Activated CD8-positive, alpha-beta T cell treated with anti-CD3 and anti-CD28 coated beads for 36 hours (primary cell): ENCODE measurements around the gene PUS1. TPM values are rescaled to one million over a fixed set of nuclear protein-coding genes. Genes with fewer than 3 reads are reported as not detected.

Experiments
- ATAC-seq: fragments of 200-7000 bp; cut with Tn5 transposase; one replicate; pipeline ENCODE4 v1.10.0; 2021; ENCODE audit warnings: mild to moderate bottlenecking, moderate library complexity
- CTCF ChIA-PET: fragments of 350-600 bp; sonication (Branson Sonifier 250); formaldehyde crosslinking; loops from one replicate; lab custom pipeline; 2021; ENCODE audit warnings: antibody characterized with exemption; lab: Charles Lee
- POLR2A ChIA-PET: fragments of 350-600 bp; sonication (Branson Sonifier 250); formaldehyde crosslinking; loops from one replicate; lab custom pipeline; 2021; ENCODE audit warnings: antibody characterized with exemption; lab: Charles Lee
- DNase-seq: peaks from one replicate; pipeline ENCODE4 v3.0.0-alpha.2; 2020
- H3K27ac Mint-ChIP-seq: one replicate; pipeline ENCODE4 v1.8.0; 2021; ENCODE audit warnings: mild to moderate bottlenecking, mixed read lengths
- H3K27me3 Mint-ChIP-seq: one replicate; pipeline ENCODE4 v1.8.0; 2021; ENCODE audit warnings: mixed read lengths
- H3K36me3 Mint-ChIP-seq: one replicate; pipeline ENCODE4 v1.8.0; 2021; ENCODE audit warnings: low read depth, mixed read lengths
- H3K4me1 Mint-ChIP-seq: one replicate; pipeline ENCODE4 v1.8.0; 2021; ENCODE audit warnings: low read depth, mixed read lengths
- H3K4me3 Mint-ChIP-seq: one replicate; pipeline ENCODE4 v1.8.0; 2021; ENCODE audit warnings: mild to moderate bottlenecking, moderate library complexity, mixed read lengths
- H3K9me3 Mint-ChIP-seq: one replicate; pipeline ENCODE4 v1.8.0; 2021; ENCODE audit warnings: mixed read lengths
- CTCF ChIP-seq: fragments of 200-600 bp; IDR thresholded peaks from one replicate; pipeline ENCODE4 v1.8.0; 2022; ENCODE audit warnings: antibody characterized with exemption, mild to moderate bottlenecking
- intact Hi-C: fragments of 100-400 bp; cut with micrococcal nuclease; formaldehyde crosslinking; loops from one replicate; pipeline ENCODE4 v1.10.0; 2022
- total RNA-seq, 2 experiments: library from RNA; stranded (reverse); gene quantifications; one replicate each; pipeline ENCODE4 v1.2.3, GENCODE V29; 2021

Gene PUS1
- total RNA-seq, 2 experiments from 2014 or later: 68.2 to 71.7 TPM

- H3K27ac Mint-ChIP-seq: no peak overlapping the region
- TF ChIP-seq CTCF: no peak
- no peak for DNase-seq
- H3K4me1 Mint-ChIP-seq: no peaks in the 10 kb centered on the region
- no peaks in the 10 kb centered on the region for H3K36me3 Mint-ChIP-seq
- intact Hi-C loops: no loop called here
- ChIA-PET CTCF (no interaction called here), POLR2A (no interaction called here)
- no peaks in the 10 kb centered on the region for H3K27me3 Mint-ChIP-seq
- H3K4me3 Mint-ChIP-seq: no peak overlapping the region
- H3K9me3 Mint-ChIP-seq: no peaks in the 10 kb centered on the region
- no peak for ATAC-seq
These were observed 11.3 kb upstream of the PUS1 start for GRCh38 chr12:131917711-131918306.

- ATAC-seq (no peak), DNase-seq (no peak)
- no peak for TF ChIP-seq CTCF
- intact Hi-C loops: no loop called here
- no peak overlapping the region for H3K27ac Mint-ChIP-seq
- ChIA-PET POLR2A (no interaction called here), CTCF (no interaction called here)
- H3K4me3 Mint-ChIP-seq: no peak overlapping the region
- H3K27me3 Mint-ChIP-seq: no peaks in the 10 kb centered on the region
- no peaks in the 10 kb centered on the region for H3K9me3 Mint-ChIP-seq
- H3K36me3 Mint-ChIP-seq: no peaks in the 10 kb centered on the region
- H3K4me1 Mint-ChIP-seq: no peaks in the 10 kb centered on the region
These were observed 10.6 kb upstream of the PUS1 start for GRCh38 chr12:131918311-131919050.

- Mint-ChIP-seq H3K4me3 (no peak overlapping the region), H3K36me3 (no peaks in the 10 kb centered on the region), H3K27me3 (no peaks in the 10 kb centered on the region), H3K27ac (no peak overlapping the region), H3K4me1 (no peaks in the 10 kb centered on the region), H3K9me3 (no peaks in the 10 kb centered on the region)
- ATAC-seq (no peak), DNase-seq (no peak)
- intact Hi-C loops: no loop called here
- ChIA-PET CTCF (no interaction called here), POLR2A (no interaction called here)
- TF ChIP-seq CTCF: no peak
These were observed 10.1 kb upstream of the PUS1 start for GRCh38 chr12:131919051-131919347.

- ATAC-seq (no peak), DNase-seq (no peak)
- peaks cover 2% of the 10 kb centered on the region for H3K4me1 Mint-ChIP-seq
- POLR2A ChIA-PET: no interaction called here
- no peaks in the 10 kb centered on the region for H3K27me3 Mint-ChIP-seq
- no peak overlapping the region for H3K27ac Mint-ChIP-seq
- no peaks in the 10 kb centered on the region for H3K9me3 Mint-ChIP-seq
- intact Hi-C loops: no loop called here
- CTCF ChIA-PET: no interaction called here
- H3K4me3 Mint-ChIP-seq: no peak overlapping the region
- TF ChIP-seq CTCF: no peak
- no peaks in the 10 kb centered on the region for H3K36me3 Mint-ChIP-seq
These were observed 9.5 kb upstream of the PUS1 start for GRCh38 chr12:131919366-131920156.

- CTCF ChIA-PET: no interaction called here
- ATAC-seq (no peak), DNase-seq (no peak)
- no peak overlapping the region for H3K4me3 Mint-ChIP-seq
- no peak for TF ChIP-seq CTCF
- no peaks in the 10 kb centered on the region for H3K9me3 Mint-ChIP-seq
- H3K27ac Mint-ChIP-seq: no peak overlapping the region
- intact Hi-C loops: no loop called here
- H3K27me3 Mint-ChIP-seq: no peaks in the 10 kb centered on the region
- H3K4me1 Mint-ChIP-seq: peaks cover 2% of the 10 kb centered on the region
- POLR2A ChIA-PET: no interaction called here
- no peaks in the 10 kb centered on the region for H3K36me3 Mint-ChIP-seq
These were observed 8.9 kb upstream of the PUS1 start for GRCh38 chr12:131920157-131920508.
